GM19023 (cell line): ENCODE results near the gene PTH2R.
"Not testable (repeated sequence)": the region's sequence is repeated elsewhere in the genome, so short reads cannot be mapped to it uniquely, and the experiment has no call there.

Experiments used
- ATAC-seq: cut with Tn5 transposase; IDR thresholded peaks from one replicate; pipeline ENCODE4 v1.9.1; 2021; ENCODE audit warnings: mild to moderate bottlenecking, moderate library complexity; ENCODE audit not compliant: unreplicated experiment

PTH2R gene

GRCh38 chr2:208485390-208485789 is 78.8 kb downstream of the PTH2R start:
- ATAC-seq = no peak

GRCh38 chr2:208488686-208489564 is 82.3 kb downstream of the PTH2R start:
- no peak for ATAC-seq

- ATAC-seq = no peak
Measured at GRCh38 chr2:208489687-208490086, 83.1 kb downstream of the PTH2R start.

GRCh38 chr2:208490492-208490891 is 83.9 kb downstream of the PTH2R start:
- ATAC-seq = no peak

GRCh38 chr2:208491641-208492040 is 85.0 kb downstream of the PTH2R start:
- ATAC-seq = no peak

GRCh38 chr2:208492069-208492468 is 85.5 kb downstream of the PTH2R start:
- ATAC-seq = no peak

GRCh38 chr2:208493186-208493585 is 86.6 kb downstream of the PTH2R start:
- no peak for ATAC-seq

- no peak for ATAC-seq
Measured at GRCh38 chr2:208496129-208496528, 89.5 kb downstream of the PTH2R start.

- no peak for ATAC-seq
Measured at GRCh38 chr2:208501206-208501605, 94.6 kb downstream of the PTH2R start.

GRCh38 chr2:208502288-208502687 is 95.7 kb downstream of the PTH2R start:
- ATAC-seq = no peak

GRCh38 chr2:208505365-208505764 is 98.8 kb downstream of the PTH2R start:
- not testable (repeated sequence) for ATAC-seq

GRCh38 chr2:208509586-208509985 is 103.0 kb downstream of the PTH2R start:
- no peak for ATAC-seq

- ATAC-seq = no peak
Measured at GRCh38 chr2:208511016-208511415, 104.4 kb downstream of the PTH2R start.

GRCh38 chr2:208511573-208511972 is 105.0 kb downstream of the PTH2R start:
- no peak for ATAC-seq

- no peak for ATAC-seq
Measured at GRCh38 chr2:208515099-208515498, 108.5 kb downstream of the PTH2R start.

- not testable (repeated sequence) for ATAC-seq
Measured at GRCh38 chr2:208523069-208523468, 116.5 kb downstream of the PTH2R start.

- ATAC-seq = not testable (repeated sequence)
Measured at GRCh38 chr2:208525165-208525564, 118.6 kb downstream of the PTH2R start.

- no peak for ATAC-seq
Measured at GRCh38 chr2:208529796-208530195, 123.2 kb downstream of the PTH2R start.

GRCh38 chr2:208531361-208531760 is 124.8 kb downstream of the PTH2R start:
- peak; percentile 59 for ATAC-seq

- ATAC-seq = not testable (repeated sequence)
Measured at GRCh38 chr2:208535578-208535977, 129.0 kb downstream of the PTH2R start.

- ATAC-seq = no peak
Measured at GRCh38 chr2:208541461-208541988, 134.9 kb downstream of the PTH2R start.

- no peak for ATAC-seq
Measured at GRCh38 chr2:208541989-208542464, 135.4 kb downstream of the PTH2R start.
